Stimulated activated CD8-positive, alpha-beta memory T cell treated with anti-CD3 and anti-CD28 coated beads, Interleukin-4, amount 100 ng/mL, for 4 hours (primary cell): ENCODE results near the gene TRIM38.
"Not testable (repeated sequence)": the region's sequence is repeated elsewhere in the genome, so short reads cannot be mapped to it uniquely, and the experiment has no call there.

Experiments used
- DNase-seq, 2 donors: peaks; one replicate each; pipeline ENCODE4 v3.0.0-alpha.2; 2020; ENCODE audit warnings: low read depth in 2 of 2, low spot score in 1 of 2

The TRIM38 gene

DNA sequence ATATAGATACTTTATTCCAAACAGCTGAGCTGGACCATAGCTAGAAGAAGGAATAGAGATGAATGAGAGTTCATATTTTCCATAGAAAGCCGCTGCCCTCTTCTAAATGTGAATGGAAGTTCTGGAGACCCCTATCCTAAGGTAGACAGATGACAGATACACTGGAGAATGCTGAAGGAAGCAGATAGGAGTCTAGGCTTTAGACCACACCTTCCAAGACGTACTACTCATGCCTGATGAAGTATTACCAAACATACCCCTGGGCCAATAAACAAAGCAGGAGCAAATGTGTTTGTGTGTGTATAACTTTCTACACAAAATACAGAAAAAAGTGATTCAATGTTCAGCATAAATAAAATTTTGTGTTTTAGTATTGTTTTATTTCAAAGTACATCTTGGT lies 23.0 kb upstream of the TRIM38 start:
- no peak for DNase-seq

DNA sequence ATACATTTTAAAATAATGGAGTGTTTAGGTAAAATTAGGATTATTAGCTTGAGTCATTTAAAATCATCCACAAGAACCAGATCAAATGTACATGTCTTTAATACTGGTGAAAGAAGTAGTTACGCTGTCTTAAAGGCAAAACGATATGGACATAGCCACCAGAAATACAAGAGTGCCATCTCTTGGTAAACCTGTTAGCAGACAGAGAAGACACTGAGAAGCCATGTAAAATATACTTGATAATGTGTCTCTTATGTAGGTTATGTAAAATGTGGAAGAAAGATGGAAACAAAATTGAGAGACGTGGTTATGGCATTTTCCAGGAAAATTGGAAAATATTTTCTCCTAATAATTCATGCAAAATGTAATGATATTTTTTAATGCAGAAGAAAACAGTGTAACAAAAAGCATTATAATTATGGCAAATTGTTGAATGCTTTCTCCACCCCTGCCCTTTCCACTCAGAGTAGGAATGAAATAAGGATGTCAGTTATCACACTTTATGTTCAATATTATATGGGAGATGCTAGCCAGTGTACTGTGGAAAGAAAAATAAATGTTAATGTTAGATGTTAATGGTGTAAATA lies 19.9 kb upstream of the TRIM38 start:
- no peak for DNase-seq

DNA sequence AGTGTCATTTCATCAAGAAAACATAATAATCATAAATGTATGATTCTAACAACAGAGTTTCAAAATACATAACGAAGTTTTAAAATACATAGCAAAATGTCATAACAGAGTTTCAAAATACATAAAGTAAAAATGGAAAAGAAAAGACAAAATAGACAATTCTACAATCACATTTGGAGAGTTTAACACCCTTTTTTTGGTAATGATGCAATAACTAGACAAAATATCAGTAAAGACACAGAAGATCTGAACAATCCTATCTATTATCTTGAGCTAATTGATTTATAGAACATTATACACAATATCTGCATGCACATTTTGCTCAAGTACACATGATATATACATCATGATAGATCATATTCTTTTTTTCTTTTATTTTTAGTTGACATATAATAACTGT lies 18.7 kb upstream of the TRIM38 start:
- no peak for DNase-seq

DNA sequence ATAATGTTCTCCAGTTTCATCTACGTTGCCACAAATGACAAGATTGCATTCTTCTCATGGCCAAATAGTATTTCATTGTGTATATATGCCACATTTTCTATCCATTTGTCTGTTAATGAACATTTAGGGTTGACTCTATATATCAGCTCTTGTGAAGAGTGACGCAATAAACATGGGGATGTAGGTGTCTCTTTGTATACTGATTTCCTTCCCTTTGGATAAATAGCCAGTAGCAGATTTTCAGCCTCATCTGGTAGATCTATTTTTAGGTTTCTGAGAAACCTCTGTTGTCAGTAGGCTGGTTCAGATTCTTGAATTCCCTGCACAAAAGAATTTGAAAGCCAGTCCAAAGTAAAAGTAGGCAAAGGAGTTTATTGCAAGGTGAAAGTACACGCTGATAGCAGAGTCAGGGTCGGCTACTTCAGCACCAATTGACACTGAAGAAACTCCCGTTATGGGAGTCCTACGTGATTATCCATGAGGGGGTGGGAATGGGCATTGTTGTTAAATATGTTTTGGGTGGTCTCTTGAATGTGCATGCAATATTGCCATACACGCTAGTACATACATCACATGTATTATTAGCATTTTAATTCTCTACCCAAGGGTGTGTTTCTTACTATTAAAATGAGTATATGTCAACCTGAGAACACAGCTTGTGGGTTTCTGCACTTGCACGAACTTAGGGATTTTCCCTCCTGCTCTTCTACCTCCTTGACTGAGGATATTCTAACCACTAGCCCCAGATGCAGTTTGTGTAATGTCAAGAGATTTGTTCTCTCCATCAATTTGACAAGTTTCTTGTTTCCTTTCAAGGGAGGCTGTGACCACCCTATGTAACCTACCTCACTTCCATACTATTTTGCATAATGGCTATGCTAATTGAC lies 17.7 kb upstream of the TRIM38 start:
- no peak for DNase-seq

DNA sequence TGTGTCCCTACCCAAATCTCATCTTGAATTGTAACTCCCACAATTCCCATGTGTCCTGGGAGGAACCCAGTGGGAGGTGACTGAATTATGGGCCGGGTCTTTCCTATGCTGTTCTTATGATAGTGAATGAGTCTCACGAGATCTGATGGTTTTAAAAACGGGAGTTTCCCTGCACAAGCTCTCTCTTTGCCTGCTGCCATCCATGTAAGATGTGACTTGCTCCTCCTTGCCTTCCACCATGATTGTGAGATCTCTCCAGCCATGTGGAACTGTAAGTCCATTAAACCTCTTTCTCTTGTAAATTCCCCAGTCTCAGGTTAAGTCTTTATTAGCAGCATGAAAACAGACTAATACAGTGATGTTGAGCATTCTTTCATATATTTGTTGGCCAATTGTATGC lies 16.9 kb upstream of the TRIM38 start:
- DNase-seq = not testable (repeated sequence)

DNA sequence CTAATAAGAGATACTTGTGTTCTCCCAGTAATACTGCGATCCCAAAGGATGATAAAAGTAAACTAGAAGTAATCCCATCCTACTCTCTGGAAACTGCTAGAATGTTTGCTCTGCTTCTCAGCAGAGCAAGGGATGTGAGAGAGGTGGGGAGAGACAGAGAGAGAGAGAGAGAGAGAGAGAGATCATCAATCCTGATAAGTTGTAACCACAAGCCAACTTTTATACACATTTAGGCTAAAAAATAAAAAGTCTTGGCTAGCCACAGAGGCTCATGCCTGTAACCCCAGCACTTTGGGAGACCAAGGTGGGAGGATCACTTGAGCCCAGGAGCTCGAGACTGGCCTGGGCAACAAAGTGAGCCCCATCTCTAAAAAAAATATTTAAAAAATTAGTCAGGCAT lies 16.0 kb upstream of the TRIM38 start:
- DNase-seq = no peak

DNA sequence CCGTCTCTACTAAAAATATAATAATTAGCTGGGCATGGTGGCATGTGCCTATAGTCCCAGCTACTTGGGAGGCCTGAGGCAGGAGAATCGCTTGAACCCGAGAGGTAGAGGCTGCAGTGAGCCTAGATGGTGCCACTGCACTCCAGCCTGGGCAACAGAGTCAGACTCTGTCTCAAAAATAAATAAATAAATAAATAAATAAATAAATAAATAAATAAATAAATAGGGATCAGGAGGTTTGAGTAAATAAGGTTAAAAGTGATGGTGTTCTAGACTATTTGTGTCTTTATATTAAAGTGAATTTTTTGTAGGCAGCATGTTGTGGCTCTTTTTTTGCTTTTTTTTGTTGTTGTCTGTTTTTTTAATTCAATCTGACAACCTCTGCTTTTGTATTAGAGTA lies 15.1 kb upstream of the TRIM38 start:
- DNase-seq = not testable (repeated sequence)

DNA sequence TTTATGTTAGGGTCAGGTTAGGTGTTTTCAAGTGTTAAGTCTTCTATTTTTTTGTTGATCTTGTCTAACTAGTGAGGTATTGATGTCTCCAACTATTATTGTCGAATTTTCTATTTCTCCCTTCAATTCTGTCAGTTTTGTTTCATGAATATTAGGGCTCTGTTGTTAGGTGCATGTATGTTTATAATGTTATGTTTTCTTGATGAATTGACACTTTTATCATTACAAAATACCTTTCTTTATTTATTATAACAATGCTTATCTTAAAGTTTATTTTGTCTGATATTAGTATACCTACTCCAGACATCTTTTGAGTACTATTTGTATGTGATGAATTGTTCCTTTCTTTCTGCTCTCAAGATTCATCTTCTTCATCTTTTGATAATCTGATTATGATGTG lies 12.9 kb upstream of the TRIM38 start:
- no peak for DNase-seq

DNA sequence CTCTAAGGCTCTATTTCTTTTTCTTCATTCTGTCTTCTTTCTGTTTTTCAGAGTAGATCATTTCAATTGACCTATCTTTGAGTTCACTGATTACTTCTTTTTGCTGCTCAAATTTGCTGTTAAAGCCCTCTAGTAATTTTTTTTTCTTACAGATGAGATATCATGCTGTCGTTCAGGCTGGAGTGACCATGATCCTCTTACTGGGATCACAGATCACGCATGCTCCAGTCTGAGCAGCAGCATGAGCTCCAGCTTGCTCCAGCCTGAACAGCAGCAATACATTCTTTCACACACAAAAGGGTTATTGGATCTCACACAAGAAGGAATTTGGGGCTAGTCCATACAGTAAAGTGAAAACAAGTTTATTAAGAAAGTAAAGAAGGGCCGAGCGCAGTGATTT lies 12.3 kb upstream of the TRIM38 start:
- DNase-seq = no peak

DNA sequence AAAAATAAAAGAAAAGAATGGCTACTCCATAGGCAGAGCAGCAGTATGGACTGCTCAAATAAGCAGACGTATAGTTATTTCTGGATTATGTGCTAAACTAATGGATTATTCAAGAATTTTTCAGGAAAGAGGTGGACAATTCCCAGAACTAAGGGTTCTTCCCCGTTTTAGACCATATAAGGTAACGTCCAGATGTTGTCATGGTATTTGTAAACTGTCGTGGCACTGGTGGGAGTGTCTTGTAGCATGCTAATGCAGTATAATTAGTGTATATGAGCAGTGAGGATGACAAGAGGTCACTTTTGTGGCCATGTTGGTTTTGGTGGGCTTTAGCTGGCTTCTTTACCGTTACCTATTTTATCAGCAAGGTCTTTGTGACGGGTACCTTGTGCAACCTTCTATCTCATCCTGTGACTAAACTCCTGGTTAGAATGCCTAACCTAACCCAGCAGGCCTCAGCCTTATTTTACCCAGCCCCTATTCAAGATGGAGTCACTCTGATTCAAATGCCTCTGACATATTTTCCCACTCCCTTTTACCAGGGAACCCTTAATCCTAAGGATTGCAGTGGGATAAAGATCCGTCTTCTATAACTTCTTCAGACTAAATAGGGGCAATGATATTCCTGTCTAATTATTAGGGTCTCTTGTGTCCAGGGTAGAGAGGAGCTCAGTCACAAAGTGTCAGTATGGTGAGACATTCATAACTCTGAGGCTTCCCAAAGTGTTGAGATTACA lies 11.1 kb upstream of the TRIM38 start:
- DNase-seq = no peak

DNA sequence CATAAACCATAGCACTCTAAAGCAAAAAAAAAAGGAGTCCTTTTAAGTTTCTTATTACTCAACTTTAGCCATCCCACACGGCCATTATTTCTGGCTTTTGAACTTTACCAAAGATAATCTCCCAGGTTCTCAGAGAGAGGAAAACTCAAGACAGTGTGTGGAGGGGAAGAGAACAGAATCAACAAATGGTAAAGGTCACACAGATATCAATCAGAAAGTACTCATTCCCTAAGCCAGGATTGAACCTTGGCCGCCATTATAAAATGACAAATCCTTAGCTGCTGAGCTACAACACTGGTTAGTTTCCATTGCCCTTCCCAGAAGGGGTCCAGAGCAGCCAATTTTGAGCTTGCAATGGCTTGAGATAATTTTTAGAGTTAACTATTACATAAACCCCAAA lies 10.1 kb upstream of the TRIM38 start:
- no peak for DNase-seq

DNA sequence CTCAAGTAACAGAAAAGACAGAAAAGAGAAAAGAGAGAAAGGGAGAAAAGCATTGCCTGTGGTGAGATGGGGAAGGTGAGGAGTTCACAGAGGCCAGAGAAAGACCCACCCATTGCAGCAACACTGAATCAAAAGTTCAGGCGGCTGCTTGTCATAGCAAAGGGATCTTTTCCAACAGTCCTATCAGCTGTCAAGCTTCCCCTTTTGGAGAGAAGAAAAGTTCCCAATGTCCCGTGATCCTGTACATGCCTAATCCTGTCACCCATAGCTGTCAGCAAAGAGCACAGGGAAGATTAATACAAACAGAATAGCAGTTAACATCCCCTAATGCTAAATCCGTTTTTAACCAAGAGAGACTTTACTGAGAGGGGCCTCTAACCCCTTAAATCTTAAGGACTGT lies 8.9 kb upstream of the TRIM38 start:
- no peak for DNase-seq

DNA sequence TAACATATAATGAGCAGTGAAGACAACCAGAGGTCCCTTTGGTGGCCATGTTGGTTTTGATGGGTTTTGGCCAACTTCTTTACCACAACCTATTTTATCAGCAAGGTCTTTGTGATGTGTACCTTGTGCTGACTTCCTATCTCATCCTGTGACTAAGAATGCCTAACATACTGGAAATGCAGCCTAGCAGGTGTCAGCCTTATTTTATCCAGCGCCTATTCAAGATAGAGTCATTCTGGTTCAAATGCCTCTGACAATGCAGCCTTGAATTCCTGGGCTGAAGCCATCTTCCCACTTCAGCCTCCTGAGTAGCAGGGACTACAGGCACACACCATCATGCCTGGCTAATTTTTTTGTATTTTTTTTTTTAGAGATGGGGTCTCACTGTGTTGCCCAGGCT lies 7.8 kb upstream of the TRIM38 start:
- no peak for DNase-seq

DNA sequence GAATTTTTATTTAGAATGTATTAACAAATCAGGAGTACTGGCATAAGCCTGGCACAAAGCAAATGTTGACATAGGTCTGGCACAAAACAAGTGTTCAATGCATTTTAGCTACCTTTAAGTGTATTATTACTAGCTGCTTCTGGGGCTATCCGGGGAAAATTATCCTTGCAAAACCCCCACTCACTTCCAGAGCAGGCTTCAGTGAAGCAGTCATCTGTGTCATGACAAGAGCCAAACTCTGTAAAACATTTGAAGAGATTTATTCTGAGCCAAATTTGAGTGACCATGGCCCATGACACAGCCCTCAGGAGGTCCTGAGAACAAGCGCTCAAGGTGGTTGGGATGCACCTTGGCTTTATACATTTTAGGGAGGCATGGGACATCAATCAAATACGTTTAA lies 6.4 kb upstream of the TRIM38 start:
- no peak for DNase-seq

DNA sequence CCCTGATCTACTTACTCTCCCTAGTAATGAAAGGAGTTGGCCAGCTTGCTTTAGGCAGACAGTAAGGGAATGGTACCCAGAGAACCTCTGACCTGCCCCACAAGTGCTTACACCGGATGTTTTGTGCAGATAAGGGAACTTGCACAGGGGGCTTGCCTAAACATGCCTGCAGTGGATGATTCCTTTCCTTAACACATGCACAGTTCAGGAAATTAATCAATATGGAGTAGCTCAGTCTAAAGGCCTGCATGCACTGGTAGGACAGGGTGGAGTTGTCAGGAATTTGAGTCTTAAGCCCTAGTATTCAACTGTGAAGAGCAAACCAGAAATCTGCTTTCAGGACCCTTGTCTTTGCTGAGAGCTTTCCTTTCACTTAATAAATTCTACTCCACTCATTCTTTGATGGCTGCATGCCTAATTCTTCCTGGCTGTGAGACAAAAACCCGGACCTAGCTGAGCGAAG lies 3.9 kb upstream of the TRIM38 start:
- no peak for DNase-seq

DNA sequence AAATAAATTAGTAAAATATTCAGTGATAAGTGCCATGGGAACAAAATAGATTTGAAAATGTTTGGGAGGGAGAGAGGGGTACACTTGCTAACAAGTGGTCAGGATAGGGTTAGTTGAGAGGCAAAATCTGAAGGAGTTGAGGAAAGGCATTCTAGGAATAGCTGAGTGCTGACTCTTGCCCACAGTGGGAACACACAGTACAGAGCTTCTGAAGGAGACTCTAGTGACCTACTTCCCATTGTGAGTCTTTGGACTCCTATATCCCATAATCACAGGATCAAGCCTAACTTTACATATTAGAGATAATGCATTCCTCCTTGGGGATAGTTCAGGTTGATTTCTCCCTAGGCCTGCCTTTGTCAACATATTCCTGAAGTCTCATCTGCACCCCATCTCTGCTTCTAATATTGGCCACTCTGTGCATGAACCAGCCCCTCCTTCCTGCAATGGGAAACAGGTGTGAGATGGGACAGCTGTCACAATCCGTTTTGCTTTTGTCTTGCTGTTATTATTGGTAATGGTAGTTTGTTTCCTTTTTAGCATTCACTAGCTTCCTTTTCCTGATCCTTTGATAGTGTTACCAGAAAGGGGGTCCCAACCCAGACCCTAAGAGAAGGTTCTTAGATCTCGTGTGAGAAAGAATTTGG lies 2.6 kb upstream of the TRIM38 start:
- DNase-seq = no peak

DNA sequence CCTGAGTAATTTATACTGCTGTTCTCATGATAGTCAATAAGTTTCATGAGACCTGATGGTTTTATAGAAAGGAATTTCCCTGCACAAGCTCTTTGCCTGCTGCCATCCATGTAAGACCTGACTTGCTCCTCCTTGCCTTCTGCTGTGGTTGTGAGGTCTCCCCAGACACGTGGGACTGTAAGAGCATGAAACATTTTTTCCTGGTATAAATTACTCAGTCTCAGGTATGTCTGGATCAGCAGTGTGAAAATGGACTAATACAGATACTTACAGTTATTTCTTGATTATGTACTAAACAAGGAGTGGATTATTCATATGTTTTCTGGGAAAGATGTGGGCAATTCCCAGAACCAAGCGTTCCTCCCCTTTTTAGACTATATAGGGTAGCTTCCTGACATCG lies 1.9 kb upstream of the TRIM38 start:
- DNase-seq = no peak

DNA sequence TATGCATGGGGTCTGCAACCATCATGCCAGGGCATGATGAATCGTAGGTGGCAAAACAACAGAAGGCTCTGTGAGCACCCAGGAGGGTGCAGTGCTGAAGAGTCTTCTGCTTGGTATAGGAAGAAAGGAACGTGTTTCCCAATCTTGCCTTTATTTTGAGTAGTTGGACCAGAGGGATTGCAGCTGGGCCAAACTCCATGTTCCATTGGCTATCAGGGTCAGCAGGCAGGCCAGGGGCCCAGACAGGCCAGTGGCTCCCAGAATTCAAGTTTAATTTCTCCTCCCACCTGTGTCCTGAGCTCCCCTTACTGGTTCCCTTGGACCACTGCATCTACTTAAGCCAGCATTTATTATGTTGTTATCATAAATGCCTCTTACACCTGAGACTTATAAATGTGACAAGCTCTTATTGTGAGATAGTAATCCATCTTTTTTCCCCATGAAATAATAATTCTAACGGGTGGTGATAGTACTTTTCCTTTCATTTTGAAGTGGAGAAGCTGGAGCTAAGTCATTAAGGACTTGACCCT lies 918 bp upstream of the TRIM38 start:
- DNase-seq = no peak

DNA sequence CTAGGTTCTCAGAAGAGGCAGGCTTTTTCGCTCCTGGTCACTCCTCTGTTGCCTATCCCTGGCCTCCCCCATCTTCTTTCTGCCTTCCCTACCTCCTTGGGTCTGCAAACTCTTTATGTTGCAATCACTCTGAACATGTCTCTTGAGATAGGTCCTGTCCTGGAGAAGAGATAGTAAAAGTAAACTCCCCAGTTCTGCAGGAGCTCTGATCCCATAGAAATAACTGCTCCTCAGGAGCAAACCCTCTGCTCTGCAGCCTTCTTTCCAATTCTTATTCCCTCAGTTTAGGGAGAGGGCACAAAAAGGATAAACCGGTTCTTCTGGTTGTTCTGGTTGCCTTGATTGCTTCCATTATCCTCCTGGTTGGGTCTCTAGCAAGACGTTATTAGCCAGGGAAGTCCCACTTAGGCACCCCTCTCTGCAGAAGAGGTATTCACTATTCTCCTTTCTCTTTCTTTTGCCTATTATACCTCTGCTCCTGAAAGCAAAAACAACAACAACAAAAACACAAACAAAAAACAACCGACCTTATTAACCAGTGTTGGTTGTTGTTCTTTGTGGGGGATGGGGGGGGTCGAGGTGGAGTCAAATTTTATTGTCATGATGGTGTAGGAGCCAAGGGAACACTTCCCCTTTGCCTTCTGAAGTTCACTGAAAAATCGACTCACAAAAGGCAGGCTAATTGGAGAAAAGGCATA lies 973 bp downstream of the TRIM38 start:
- no peak for DNase-seq

DNA sequence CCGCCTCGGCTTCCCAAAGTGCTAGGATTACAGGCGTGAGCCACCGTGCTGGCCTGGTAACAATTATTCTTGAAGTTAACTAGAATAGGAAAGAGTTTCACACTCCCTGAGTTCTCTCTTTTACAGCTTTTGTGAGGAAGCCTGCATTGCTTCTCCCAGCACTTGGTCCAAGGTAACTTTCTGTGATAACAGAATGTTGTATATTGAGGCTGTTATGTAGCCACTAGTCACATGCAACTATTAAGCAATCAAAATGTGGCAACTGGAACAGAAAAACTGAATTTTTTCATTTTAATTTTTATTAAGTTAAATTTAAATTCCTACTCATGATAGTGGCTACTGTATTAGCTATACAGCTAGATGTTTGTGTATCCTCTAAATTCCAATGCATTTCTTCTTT lies 2.5 kb downstream of the TRIM38 start:
- DNase-seq = no peak

DNA sequence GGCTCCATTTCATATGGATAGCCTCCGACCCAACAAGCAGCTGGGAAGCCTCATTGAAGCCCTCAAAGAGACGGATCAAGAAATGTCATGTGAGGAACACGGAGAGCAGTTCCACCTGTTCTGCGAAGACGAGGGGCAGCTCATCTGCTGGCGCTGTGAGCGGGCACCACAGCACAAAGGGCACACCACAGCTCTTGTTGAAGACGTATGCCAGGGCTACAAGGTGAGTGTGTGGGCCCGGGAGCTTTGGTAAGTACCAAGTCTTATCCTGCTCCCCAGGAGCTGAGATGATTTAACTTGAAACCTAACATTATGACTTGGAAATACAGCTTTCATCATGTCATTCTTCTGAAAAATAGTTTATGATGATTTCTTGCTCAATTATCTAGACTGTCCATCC lies 4.1 kb downstream of the TRIM38 start:
- DNase-seq = no peak
